K562 (cell line): ENCODE results near the gene CTSW. TPM values are rescaled to one million over a fixed set of nuclear protein-coding genes. Genes with fewer than 3 reads are reported as not detected.

Source experiments
- AFF4 ChIP-seq: sonication (generic); formaldehyde crosslinking; IDR thresholded peaks from 2 replicates; pipeline ENCODE4 v1.8.0; 2023; ENCODE audit warnings: mild to moderate bottlenecking, missing genetic modification reagents
- DMBX1 ChIP-seq: fragments of 250-450 bp; sonication (Bioruptor Pico); IDR thresholded peaks from 2 replicates; pipeline ENCODE4 v1.8.0; 2022; ENCODE audit warnings: inconsistent platforms, mild to moderate bottlenecking, moderate library complexity, borderline replicate concordance
- E2F6 ChIP-seq, 2 experiments: IDR thresholded peaks; 2 replicates each; pipeline ENCODE4 v1.6.1; 2011; ENCODE audit warnings: borderline replicate concordance in 1 of 2, control low read depth in 1 of 2, low read depth in 1 of 2, low read length in 1 of 2, mild to moderate bottlenecking in 1 of 2, mixed read lengths in 1 of 2, moderate library complexity in 1 of 2; ENCODE audit not compliant: insufficient read depth in 1 of 2, insufficient read length in 1 of 2, poor library complexity in 1 of 2, severe bottlenecking in 1 of 2; ENCODE audit errors: extremely low read depth in 1 of 2
- HDAC3 ChIP-seq: fragments of 450-650 bp; IDR thresholded peaks from 2 replicates; pipeline ENCODE4 v1.6.1; 2018; ENCODE audit warnings: borderline replicate concordance, mild to moderate bottlenecking, moderate library complexity; ENCODE audit not compliant: partially characterized antibody
- HLTF ChIP-seq: fragments of 450-650 bp; IDR thresholded peaks from 2 replicates; pipeline ENCODE4 v1.6.1; 2016
- MGA ChIP-seq: fragments of 450-650 bp; IDR thresholded peaks from 2 replicates; pipeline ENCODE4 v1.6.1; 2016; ENCODE audit warnings: mild to moderate bottlenecking, moderate library complexity
- MLLT1 ChIP-seq, 2 experiments: fragments of 450-650 bp; IDR thresholded peaks; 2 replicates each; pipeline ENCODE4 v1.6.1; 2016
- polyA plus RNA-seq, 8 experiments: library from polyadenylated mRNA; depleted of rRNA in 4 of 8; stranded (reverse) in 5 of 8; unstranded in 3 of 8; fragments of >200 nt; fragmentation: Nextera tagmentation in 2 of 8; fragmentation: Illumina TruSeq in 1 of 8; extraction: Ambion mirVana in 2 of 8; extraction: Trizol in 1 of 8; gene quantifications; 2 replicates each; pipeline versions ENCODE4 v1.2.1 to v1.2.3, GENCODE V29; 2011 to 2014; ENCODE audit warnings: inconsistent platforms in 1 of 8, missing spikeins in 1 of 8
- total RNA-seq, 7 experiments: library from RNA; depleted of rRNA in 6 of 7; stranded (reverse); fragments of >200 nt in 6 of 7; fragmentation: Illumina TruSeq in 2 of 7; extraction: Trizol in 2 of 7; gene quantifications; 2 replicates each; pipeline versions ENCODE4 v1.2.1 to v1.2.3, GENCODE V29; 2011 to 2021; ENCODE audit warnings: low replicate concordance in 1 of 7

CTSW gene
- total and polyA plus RNA-seq, 9 of the 15 experiments (the other 6 are each of a cell fraction or from before 2014, with no cell fraction given) = 0.04 TPM; not detected in 8

GRCh38 chr11:65857853-65858680, 21.6 kb upstream of the CTSW start, which contains the start of gene CFL1 (continued):
- TF ChIP-seq MGA = peak; percentile 29; the same call in 1 of the 2 replicates
- TF ChIP-seq DMBX1 (CRISPR knock-in tag) = 0 out of 2 replicates have a peak, but pooled peaks have one; percentile 49
- TF ChIP-seq HDAC3 = no peak
- peak; percentile 20 to 72 for TF ChIP-seq E2F6 (IDR thresholded peaks at IDR 0.05; ENCODE audit: borderline replicate concordance in 1 of 2, extremely low read depth in 1 of 2, insufficient read depth in 1 of 2, insufficient read length in 1 of 2, low read depth in 1 of 2, low read length in 1 of 2, poor library complexity in 1 of 2, severe bottlenecking in 1 of 2)
- TF ChIP-seq MLLT1 (IDR thresholded peaks at IDR 0.05) = no peak; a peak in 1 of 4 replicates
- peak; percentile 97 for TF ChIP-seq AFF4
- TF ChIP-seq HLTF = no peak
